H1 (cell line): ENCODE measurements around the gene TTI1.

Experiments used
- BRCA1 ChIP-seq: IDR thresholded peaks from 2 replicates; pipeline ENCODE4 v1.6.1; 2012; ENCODE audit warnings: low read depth, low read length, improper control_type of control experiment
- CBX5 ChIP-seq: fragments of 300-800, 300-1000 bp; sonication (generic); IDR thresholded peaks from 2 replicates; pipeline ENCODE4 v1.7.1; 2016; ENCODE audit warnings: antibody characterized with exemption, low read length, low read depth
- CHD1 ChIP-seq: IDR thresholded peaks from 2 replicates; pipeline ENCODE4 v1.6.1; 2012; ENCODE audit warnings: low read depth, low read length, improper control_type of control experiment
- CTCF ChIP-seq, 3 experiments: IDR thresholded peaks; 1 replicate in 2 of 3; 2 replicates in 1 of 3; pipeline versions ENCODE4 v1.5.1 to v1.6.1; 2011; ENCODE audit warnings: low read length in 3 of 3, mild to moderate bottlenecking in 3 of 3, inconsistent platforms in 2 of 3, low read depth in 1 of 3, moderate library complexity in 1 of 3; ENCODE audit not compliant: insufficient read depth in 1 of 3; ENCODE audit errors: control extremely low read depth in 1 of 3
- E2F6 ChIP-seq: IDR thresholded peaks from 2 replicates; pipeline ENCODE4 v1.6.1; 2012; ENCODE audit warnings: inconsistent platforms
- EGR1 ChIP-seq: IDR thresholded peaks from 2 replicates; pipeline ENCODE4 v1.6.1; 2011; ENCODE audit warnings: low read depth, low read length, borderline replicate concordance
- EP300 ChIP-seq, 2 experiments: IDR thresholded peaks; 1 replicate in 1 of 2; 2 replicates in 1 of 2; pipeline ENCODE4 v1.6.1; 2011 to 2012; ENCODE audit warnings: low read depth in 2 of 2, low read length in 2 of 2, mild to moderate bottlenecking in 2 of 2, borderline replicate concordance in 1 of 2, inconsistent platforms in 1 of 2, moderate library complexity in 1 of 2
- GABPA ChIP-seq: IDR thresholded peaks from 2 replicates; pipeline ENCODE4 v1.6.1; 2011; ENCODE audit warnings: mild to moderate bottlenecking, low read length, moderate library complexity, borderline replicate concordance; ENCODE audit not compliant: insufficient read depth
- MAX ChIP-seq: IDR thresholded peaks from 2 replicates; pipeline ENCODE4 v1.6.1; 2012; ENCODE audit warnings: inconsistent platforms
- POLR2AphosphoS5 ChIP-seq: IDR thresholded peaks from 2 replicates; pipeline ENCODE4 v1.6.1; 2011; ENCODE audit warnings: low read depth, low read length
- RAD21 ChIP-seq, 2 experiments: IDR thresholded peaks in 1 of 2; conservative IDR thresholded peaks in 1 of 2; 2 replicates each; pipeline ENCODE4 v1.6.1; 2011; ENCODE audit warnings: low read depth in 2 of 2, low read length in 2 of 2, improper control_type of control experiment in 1 of 2, inconsistent platforms in 1 of 2, mild to moderate bottlenecking in 1 of 2, moderate library complexity in 1 of 2
- SP1 ChIP-seq: IDR thresholded peaks from 2 replicates; pipeline ENCODE4 v1.6.1; 2011; ENCODE audit warnings: low read depth, low read length
- TAF1 ChIP-seq: IDR thresholded peaks from 2 replicates; pipeline ENCODE4 v1.6.1; 2011; ENCODE audit warnings: mild to moderate bottlenecking, low read depth, low read length

- TF ChIP-seq CTCF (IDR thresholded peaks at IDR 0.05; ENCODE audit: control extremely low read depth in 1 of 3, insufficient read depth in 1 of 3, low read depth in 1 of 3, low read length in 3 of 3) = no peak
- no peak for TF ChIP-seq BRCA1
- TF ChIP-seq CHD1 = no peak
- TF ChIP-seq EGR1 = no peak
- TF ChIP-seq TAF1 = no peak
- TF ChIP-seq MAX = no peak
- no peak for TF ChIP-seq E2F6
- TF ChIP-seq GABPA = no peak
- TF ChIP-seq CBX5 = no peak
- no peak for TF ChIP-seq SP1
- TF ChIP-seq EP300 (IDR thresholded peaks at IDR 0.05; ENCODE audit: borderline replicate concordance in 1 of 2, low read depth in 2 of 2, low read length in 2 of 2) = no peak
- no peak for TF ChIP-seq RAD21 (IDR thresholded peaks at IDR 0.05 in 1 of 2, conservative IDR thresholded peaks at IDR 0.05 in 1 of 2; ENCODE audit: low read depth in 2 of 2, low read length in 2 of 2)
- no peak for TF ChIP-seq POLR2AphosphoS5
These were observed 31.9 kb downstream of the TTI1 start for GRCh38 chr20:38001173-38001875.
